ENCODE measurements around the gene OBSCN.
"Not testable (repeated sequence)": the region's sequence is repeated elsewhere in the genome, so short reads cannot be mapped to it uniquely, and the experiment has no call there.

Gene OBSCN

DNA sequence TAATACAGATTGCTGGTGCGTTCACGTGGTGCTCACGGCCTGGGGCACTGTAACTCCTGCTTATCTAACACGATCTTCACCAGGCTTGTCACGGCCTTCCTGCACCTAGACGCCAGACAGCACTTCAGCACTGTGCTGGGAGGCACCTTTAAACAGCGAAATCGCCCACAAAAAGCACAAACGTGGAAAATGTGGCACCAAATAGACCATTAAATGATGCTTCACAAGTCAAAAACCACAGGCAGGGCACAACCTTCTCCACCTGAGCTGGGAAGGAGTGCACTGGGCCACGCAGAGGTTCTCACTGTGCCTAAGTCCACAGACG is 22.2 kb upstream of the OBSCN start:
- TF ChIP-seq, protein P1, sequence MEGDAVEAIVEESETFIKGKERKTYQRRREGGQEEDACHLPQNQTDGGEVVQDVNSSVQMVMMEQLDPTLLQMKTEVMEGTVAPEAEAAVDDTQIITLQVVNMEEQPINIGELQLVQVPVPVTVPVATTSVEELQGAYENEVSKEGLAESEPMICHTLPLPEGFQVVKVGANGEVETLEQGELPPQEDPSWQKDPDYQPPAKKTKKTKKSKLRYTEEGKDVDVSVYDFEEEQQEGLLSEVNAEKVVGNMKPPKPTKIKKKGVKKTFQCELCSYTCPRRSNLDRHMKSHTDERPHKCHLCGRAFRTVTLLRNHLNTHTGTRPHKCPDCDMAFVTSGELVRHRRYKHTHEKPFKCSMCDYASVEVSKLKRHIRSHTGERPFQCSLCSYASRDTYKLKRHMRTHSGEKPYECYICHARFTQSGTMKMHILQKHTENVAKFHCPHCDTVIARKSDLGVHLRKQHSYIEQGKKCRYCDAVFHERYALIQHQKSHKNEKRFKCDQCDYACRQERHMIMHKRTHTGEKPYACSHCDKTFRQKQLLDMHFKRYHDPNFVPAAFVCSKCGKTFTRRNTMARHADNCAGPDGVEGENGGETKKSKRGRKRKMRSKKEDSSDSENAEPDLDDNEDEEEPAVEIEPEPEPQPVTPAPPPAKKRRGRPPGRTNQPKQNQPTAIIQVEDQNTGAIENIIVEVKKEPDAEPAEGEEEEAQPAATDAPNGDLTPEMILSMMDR (conservative IDR thresholded peaks at IDR 0.05): no peak
- H3K27ac ChIP-seq: no peak overlapping the region

DNA sequence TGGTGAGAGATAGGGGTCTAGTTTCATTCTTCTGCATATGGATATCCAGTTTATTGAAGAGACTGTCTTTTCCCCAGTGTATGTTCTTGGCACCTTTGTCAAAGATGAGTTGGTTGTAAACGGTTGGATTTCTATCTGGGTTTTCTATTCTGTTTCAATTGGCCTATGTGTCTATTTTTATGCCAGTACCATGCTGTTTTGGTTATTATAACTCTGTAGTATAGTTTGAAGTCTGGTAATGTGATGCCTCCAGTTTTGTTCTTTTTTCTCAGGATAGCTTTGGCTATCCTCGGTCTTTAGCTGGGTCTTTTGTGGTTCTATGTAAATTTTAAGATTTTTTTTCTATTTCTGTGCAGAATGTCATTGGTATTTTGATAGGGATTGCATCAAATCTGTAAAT is 19.6 kb upstream of the OBSCN start:
- not testable (repeated sequence) for H3K27ac ChIP-seq

DNA sequence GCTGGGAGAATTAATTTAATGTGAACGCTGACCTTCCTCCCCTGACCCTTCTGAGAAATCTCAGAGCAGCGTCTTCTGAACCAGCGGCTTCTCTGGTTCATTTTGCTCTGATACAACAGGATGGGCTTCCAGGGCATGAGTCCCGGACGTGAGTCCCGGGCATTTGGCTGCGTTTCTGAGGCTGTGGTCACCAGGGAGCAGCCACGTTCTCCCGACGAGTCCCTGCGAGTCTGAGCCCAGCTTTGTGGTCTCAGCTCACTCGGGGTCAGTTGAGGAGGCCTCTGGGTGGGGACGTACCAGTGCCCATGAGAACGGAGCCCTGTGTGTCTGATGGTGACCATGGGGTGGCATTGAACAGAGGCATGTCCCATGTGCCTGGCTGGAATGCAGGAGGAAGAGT is 17.7 kb upstream of the OBSCN start:
- TF ChIP-seq, protein P1 (conservative IDR thresholded peaks at IDR 0.05): no peak
- no peak overlapping the region for H3K27ac ChIP-seq

- no peak overlapping the region for H3K27ac ChIP-seq
- TF ChIP-seq, protein P1 (conservative IDR thresholded peaks at IDR 0.05): no peak
Observed at GRCh38 chr1:228190778-228191177, 17.1 kb upstream of the OBSCN start.

GRCh38 chr1:228194436-228194835 is 13.4 kb upstream of the OBSCN start:
- no peak overlapping the region for H3K27ac ChIP-seq
- TF ChIP-seq, protein P1 (conservative IDR thresholded peaks at IDR 0.05): no peak

- TF ChIP-seq, protein P1 (conservative IDR thresholded peaks at IDR 0.05): no peak
Observed at GRCh38 chr1:228194921-228195812, 12.7 kb upstream of the OBSCN start.

DNA sequence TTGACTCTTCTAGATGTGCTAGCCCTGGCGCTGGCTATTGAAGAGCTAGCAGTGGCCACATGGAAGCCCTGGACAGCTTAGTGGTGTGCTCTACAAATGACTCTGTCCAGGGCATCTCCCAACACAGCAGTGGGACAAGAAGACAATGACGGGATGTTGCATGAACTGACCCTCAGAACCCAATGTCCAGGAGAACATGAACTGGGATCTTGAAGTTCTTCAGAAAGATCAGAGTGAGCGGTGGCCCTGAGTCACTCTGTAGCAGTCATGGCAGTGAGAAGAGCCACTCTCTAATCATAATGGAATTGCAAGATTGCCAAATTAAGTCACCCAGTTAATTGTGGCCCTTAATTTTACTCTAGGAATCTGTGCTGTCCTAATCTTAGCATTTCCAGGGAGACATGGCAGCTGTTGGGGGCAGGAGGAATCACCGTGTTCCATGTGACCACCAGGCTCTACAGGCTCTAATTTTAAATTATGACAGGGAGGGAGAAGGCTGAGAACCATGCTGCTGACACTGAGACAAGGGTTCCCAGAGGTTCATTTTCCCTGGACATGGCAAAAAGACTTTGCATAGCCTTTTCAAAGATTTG is 10.2 kb upstream of the OBSCN start:
- TF ChIP-seq, protein P1 (conservative IDR thresholded peaks at IDR 0.05): no peak
- no peak overlapping the region for H3K27ac ChIP-seq

More at GRCh38 chr1:228194921-228195812, 12.7 kb upstream of the OBSCN start:
- H3K27ac ChIP-seq: no peak overlapping the region

Measured in VCaP (cell line).